Measurements from ENCODE around the gene KRT9. TPM values are rescaled to one million over a fixed set of nuclear protein-coding genes. Genes with fewer than 3 reads are reported as not detected.

Gene KRT9
- total and polyA plus RNA-seq, 9 of the 15 experiments (the other 6 are each of a cell fraction or from before 2014, with no cell fraction given) = 0.03 TPM; not detected in 8

DNA sequence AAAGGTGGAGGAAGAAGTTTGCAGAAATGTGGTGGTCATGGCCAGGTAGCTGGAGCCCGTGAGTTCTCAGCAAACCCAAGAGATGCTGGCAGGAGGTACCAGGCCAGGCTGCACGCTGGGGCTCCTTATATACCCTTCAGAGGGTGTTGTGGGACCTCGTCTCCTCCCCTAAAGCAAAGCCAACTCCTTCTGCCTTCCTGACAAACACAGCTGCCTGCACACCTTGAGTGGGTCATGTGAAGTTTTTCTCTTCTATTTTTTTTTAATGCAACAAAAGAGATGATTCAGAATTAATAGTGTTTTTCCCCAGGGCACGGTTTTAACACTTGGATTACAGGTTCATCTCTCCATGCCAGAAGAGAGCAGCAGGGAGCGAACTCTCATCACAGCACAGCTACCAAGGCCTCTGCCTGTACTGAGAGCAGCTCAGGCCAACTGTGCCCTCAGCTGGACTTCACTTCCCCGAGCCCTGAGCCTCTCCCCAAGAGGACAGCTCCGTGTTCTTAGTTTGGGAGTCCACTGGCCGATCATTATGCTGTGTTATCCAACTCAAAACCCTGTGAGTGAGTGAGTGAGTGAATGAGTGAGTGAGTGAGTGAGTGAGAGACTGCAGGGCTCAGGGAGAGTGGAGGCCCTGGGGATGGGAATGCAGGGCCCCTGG is 52.9 kb downstream of the KRT9 start, which contains the start of gene KRT15:
Gene KRT15 (minus strand): TSS at position 102 of the 661 bp plus-strand sequence. CDS start 63 bp downstream, at position 39.
- in situ Hi-C loops (cut with MboI) (no loop called here), intact Hi-C loops (cut with micrococcal nuclease) (no loop called here)
- CTCF ChIA-PET (ENCODE audit: low intra/inter-chr PET ratio) = no interaction called here
- H3K79me2 ChIP-seq (ENCODE audit: control insufficient read depth, insufficient read depth, low read length) = no peaks in the 10 kb centered on the region
- POLR2A ChIA-PET = interaction anchor here (0.9 to 1.9 kb wide), 3 partner anchors 9 to 170 kb away, joined by 3 to 12 read pairs (median 4); partner anchors contain the start of gene KRT19
- H3K9me3 ChIP-seq (replicated peaks; ENCODE audit: control insufficient read depth, insufficient read depth, low read depth, low read length) = no peaks in the 10 kb centered on the region
- no peak within 1 kb of the TSS for H3K4me2 ChIP-seq (ENCODE audit: insufficient read depth, low read length)
- no peaks in the 10 kb centered on the region for H3K27me3 ChIP-seq (ENCODE audit: control insufficient read depth in 2 of 2, insufficient read depth in 2 of 2, low read length in 2 of 2)
- ATAC-seq (peak; percentile 17; the same call in 2 of the 3 replicates), DNase-seq (ENCODE audit: extremely low read depth in 1 of 4, low spot score in 3 of 4) (no peak), FAIRE-seq (no peak)
- 49% methylated on average over 7 of the region's 8 CpGs for WGBS (ENCODE audit: insufficient coverage, low coverage, missing lambda C conversion rate)
- H3K9ac ChIP-seq (ENCODE audit: insufficient read depth in 1 of 2, low read depth in 2 of 2, low read length in 2 of 2) = peak within 1 kb of the TSS in 1 of 2 experiments; percentile 61; a peak in 2 of 4 replicates
- peaks cover 12% of the 10 kb centered on the region; the same call in 1 of the 3 replicates for H3K36me3 ChIP-seq (ENCODE audit: control insufficient read depth, insufficient read depth, low read length)
- H3K27ac ChIP-seq (ENCODE audit: extremely low read depth, low read depth, low read length) = no peak within 1 kb of the TSS
- no TSS peak for BruUV-seq (replicated peaks)
- no peaks in the 10 kb centered on the region for H4K20me1 ChIP-seq (replicated peaks; ENCODE audit: control insufficient read depth, insufficient read depth, low read length)
- no peaks in the 10 kb centered on the region for H3K9me1 ChIP-seq (ENCODE audit: control insufficient read depth, insufficient read depth, low read length)
- peaks cover 39 to 55% of the 10 kb centered on the region in 2 experiments for H3K4me1 ChIP-seq (replicated peaks in 1 of 2; ENCODE audit: control insufficient read depth in 2 of 2, insufficient read depth in 2 of 2, low read length in 2 of 2)
- H3K4me3 ChIP-seq = no peak within 1 kb of the TSS
- H2AFZ ChIP-seq (ENCODE audit: low read depth, low read length) = no peak within 1 kb of the TSS
- TF ChIP-seq, protein P1, sequence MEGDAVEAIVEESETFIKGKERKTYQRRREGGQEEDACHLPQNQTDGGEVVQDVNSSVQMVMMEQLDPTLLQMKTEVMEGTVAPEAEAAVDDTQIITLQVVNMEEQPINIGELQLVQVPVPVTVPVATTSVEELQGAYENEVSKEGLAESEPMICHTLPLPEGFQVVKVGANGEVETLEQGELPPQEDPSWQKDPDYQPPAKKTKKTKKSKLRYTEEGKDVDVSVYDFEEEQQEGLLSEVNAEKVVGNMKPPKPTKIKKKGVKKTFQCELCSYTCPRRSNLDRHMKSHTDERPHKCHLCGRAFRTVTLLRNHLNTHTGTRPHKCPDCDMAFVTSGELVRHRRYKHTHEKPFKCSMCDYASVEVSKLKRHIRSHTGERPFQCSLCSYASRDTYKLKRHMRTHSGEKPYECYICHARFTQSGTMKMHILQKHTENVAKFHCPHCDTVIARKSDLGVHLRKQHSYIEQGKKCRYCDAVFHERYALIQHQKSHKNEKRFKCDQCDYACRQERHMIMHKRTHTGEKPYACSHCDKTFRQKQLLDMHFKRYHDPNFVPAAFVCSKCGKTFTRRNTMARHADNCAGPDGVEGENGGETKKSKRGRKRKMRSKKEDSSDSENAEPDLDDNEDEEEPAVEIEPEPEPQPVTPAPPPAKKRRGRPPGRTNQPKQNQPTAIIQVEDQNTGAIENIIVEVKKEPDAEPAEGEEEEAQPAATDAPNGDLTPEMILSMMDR (IDR thresholded peaks at IDR 0.05 in 2 of 3, conservative IDR thresholded peaks at IDR 0.05 in 1 of 3; ENCODE audit: insufficient read depth in 2 of 3, low read depth in 1 of 3, low read length in 3 of 3) = 0 out of 6 replicates have a peak, but pooled peaks of 1 of the 3 experiments have one; percentile 8
- TF ChIP-seq ZNF24 (IDR thresholded peaks at IDR 0.05) = peak; percentile 66; the same call in 1 of the 2 replicates
- no peak for TF ChIP-seq MEIS2 (IDR thresholded peaks at IDR 0.05; ENCODE audit: partially characterized antibody)
- TF ChIP-seq RBBP5 (IDR thresholded peaks at IDR 0.05; ENCODE audit: borderline replicate concordance, insufficient read depth, low read length, poor library complexity, severe bottlenecking) = no peak
